T-helper 2 cell treated with Interferon-gamma antibody and Interleukin-4, amounts not matched to agents 5 μg/mL and 100 μg/mL, for 36 hours (primary cell): ENCODE results near the gene BRPF1.
A peak's percentile ranks its signal among the peaks of the same experiment; 100 is the strongest.
"Not testable (repeated sequence)": the region's sequence is repeated elsewhere in the genome, so short reads cannot be mapped to it uniquely, and the experiment has no call there.

Source experiments
- DNase-seq: peaks from one replicate; pipeline ENCODE4 v3.0.0; 2021; ENCODE audit warnings: low spot score
- H3K27ac Mint-ChIP-seq: one replicate; pipeline ENCODE4 v1.8.0; 2021; ENCODE audit warnings: mild to moderate bottlenecking, mixed read lengths
- H3K27me3 Mint-ChIP-seq: one replicate; pipeline ENCODE4 v1.8.0; 2021; ENCODE audit warnings: low read depth, mixed read lengths
- H3K36me3 Mint-ChIP-seq: one replicate; pipeline ENCODE4 v1.8.0; 2021; ENCODE audit warnings: low read depth, mixed read lengths
- H3K4me1 Mint-ChIP-seq: one replicate; pipeline ENCODE4 v1.8.0; 2021; ENCODE audit warnings: low read depth, mixed read lengths
- H3K4me3 Mint-ChIP-seq: one replicate; pipeline ENCODE4 v1.8.0; 2022; ENCODE audit warnings: mild to moderate bottlenecking, moderate library complexity, mixed read lengths
- H3K9me3 Mint-ChIP-seq: one replicate; pipeline ENCODE4 v1.8.0; 2021; ENCODE audit warnings: mixed read lengths

Gene BRPF1

DNA sequence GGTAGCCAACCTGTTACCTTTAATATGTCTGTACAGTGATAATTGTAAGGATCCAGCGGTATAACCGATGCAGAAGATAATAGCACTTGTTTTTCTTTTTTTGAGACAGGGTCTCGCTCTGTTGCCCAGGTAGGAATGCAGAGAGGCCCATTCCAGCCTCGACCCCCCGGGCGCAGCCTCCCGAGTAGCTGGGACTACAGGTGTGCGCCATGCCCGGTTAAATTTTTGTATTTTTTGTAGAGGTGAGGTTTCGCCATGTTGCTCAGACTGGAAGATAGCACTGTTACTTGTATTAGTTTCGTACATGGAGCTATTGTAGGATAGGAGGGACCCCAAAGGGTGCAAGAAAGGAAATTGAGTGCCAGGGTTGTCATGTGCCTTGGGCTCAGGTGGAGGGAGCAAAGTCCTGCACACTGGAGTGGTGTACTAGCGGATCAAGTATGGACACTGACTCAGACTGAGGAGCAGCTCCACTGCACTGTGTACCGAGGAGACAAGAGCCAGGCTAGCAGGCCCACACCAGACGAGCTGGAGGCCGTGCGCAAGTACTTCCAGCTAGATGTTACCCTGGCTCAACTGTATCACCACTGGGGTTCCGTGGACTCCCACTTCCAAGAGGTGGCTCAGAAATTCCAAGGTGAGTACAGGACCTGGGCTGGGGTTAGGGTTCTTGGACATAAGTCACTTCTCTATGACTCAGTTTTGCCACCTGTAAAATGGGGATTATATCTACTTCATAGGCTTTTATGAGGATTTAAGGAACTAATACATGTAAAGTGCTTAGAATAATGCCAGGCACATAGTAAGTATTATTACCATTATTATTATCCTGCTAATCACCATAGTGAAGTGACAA lies 19.2 kb downstream of the BRPF1 start:
- Mint-ChIP-seq H3K27me3 (no peaks in the 10 kb centered on the region), H3K4me3 (peak overlapping the region; percentile 86), H3K27ac (peak overlapping the region; percentile 89), H3K9me3 (no peaks in the 10 kb centered on the region), H3K4me1 (peaks cover 33% of the 10 kb centered on the region), H3K36me3 (peaks cover 47% of the 10 kb centered on the region)
- DNase-seq = no peak

DNA sequence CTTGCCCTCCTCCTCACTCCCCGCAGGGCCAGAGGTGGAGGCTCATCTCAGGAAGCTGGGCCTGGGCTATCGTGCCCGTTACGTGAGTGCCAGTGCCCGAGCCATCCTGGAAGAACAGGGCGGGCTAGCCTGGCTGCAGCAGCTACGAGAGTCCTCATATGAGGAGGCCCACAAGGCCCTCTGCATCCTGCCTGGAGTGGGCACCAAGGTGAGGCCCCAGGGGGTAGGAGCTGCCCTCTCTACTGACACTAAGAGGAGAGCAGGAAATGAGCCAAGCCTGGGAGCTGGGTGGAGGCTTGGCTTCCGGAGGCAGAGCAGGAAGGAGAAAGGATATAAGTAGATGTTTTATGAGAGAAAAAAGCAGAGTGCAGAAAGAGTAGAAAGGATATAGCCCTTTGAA lies 23.1 kb downstream of the BRPF1 start:
- DNase-seq = no peak
- peaks cover 25% of the 10 kb centered on the region for H3K4me1 Mint-ChIP-seq
- H3K27me3 Mint-ChIP-seq = no peaks in the 10 kb centered on the region
- H3K9me3 Mint-ChIP-seq = no peaks in the 10 kb centered on the region
- peaks cover 44% of the 10 kb centered on the region for H3K36me3 Mint-ChIP-seq
- H3K27ac Mint-ChIP-seq = peak overlapping the region; percentile 84
- H3K4me3 Mint-ChIP-seq = peak overlapping the region; percentile 69

DNA sequence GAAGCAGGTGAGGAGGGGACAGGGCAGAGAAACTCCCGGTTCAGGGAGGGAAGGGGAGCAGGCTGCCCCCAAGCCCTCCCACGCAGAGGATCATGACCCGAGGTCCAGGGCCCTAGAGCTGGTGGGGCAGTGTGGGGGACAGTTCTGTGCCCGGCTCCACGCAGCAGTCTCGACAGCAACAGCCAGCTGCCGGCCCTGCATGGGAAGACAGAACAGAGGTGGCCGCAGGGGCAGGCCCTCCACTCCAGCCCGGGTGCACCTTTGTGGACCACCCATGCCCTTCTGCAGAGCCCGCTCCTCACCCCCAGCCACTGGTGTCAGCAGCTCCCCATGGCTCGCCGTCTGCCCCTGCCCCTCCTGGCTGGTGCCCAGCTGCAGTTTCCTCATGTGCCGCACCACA lies 25.9 kb downstream of the BRPF1 start:
- no peak for DNase-seq
- no peak overlapping the region for H3K4me3 Mint-ChIP-seq
- H3K27me3 Mint-ChIP-seq = no peaks in the 10 kb centered on the region
- peaks cover 10% of the 10 kb centered on the region for H3K4me1 Mint-ChIP-seq
- no peaks in the 10 kb centered on the region for H3K9me3 Mint-ChIP-seq
- no peak overlapping the region for H3K27ac Mint-ChIP-seq
- H3K36me3 Mint-ChIP-seq = peaks cover 52% of the 10 kb centered on the region

DNA sequence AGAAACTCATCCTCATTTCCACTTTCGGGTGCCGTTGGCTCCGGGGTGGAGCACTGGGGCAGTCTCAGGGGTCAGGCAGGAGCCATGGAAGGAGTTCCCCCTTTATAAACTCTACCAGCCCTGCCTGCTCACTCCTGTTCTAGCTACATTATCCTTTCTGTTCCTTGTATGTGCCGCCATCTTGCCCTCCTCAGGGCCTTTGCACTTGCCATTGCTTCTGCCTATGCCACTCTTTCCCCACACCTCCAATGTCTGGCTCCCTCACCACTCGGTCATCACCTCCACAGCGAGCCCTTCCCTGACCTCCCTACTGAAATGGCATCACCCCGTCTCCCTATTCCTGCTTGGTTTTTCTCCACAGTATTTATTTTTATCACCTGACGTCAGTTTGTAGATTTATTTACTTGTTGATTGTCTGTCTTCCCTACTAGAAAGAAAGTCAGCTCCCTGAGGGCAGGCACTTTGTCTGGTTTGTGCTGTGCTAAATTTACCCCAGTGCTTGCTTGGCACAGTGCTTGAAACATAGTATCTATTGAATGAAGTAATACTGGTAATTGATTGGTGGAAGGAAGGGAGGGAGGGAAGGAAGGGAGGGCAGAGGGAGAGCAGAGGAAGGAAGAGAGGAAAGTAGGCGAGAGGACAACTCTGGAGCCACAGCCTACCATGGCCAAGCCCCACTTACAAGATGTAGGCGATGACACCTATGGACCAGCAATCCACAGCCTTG lies 29.4 kb downstream of the BRPF1 start:
- H3K27me3 Mint-ChIP-seq = no peaks in the 10 kb centered on the region
- H3K27ac Mint-ChIP-seq = no peak overlapping the region
- peaks cover 2% of the 10 kb centered on the region for H3K4me1 Mint-ChIP-seq
- no peaks in the 10 kb centered on the region for H3K9me3 Mint-ChIP-seq
- peaks cover 60% of the 10 kb centered on the region for H3K36me3 Mint-ChIP-seq
- DNase-seq = no peak
- H3K4me3 Mint-ChIP-seq = no peak overlapping the region

DNA sequence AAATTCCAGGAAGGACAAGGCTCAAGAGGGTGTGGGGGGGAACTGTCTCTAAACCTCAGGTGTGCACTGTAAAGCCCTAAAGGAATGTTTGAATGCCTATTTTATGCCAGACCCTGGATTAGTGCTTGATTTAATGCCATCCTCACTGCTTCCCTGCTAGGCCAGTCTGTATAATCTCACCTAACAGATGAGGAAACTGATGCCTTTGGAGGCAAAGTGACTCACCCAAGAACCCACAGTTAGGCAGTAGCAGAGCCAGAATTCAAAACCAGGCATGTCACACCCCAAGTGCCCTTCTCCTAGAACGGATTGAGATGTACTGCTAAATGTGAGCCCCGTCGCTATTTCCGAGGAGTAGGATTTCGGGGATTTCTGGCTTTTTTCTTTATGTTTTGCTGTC lies 30.4 kb downstream of the BRPF1 start:
- DNase-seq = no peak
- Mint-ChIP-seq H3K36me3 (peaks cover 58% of the 10 kb centered on the region), H3K27ac (no peak overlapping the region), H3K4me3 (no peak overlapping the region), H3K9me3 (no peaks in the 10 kb centered on the region), H3K4me1 (peaks cover 2% of the 10 kb centered on the region), H3K27me3 (no peaks in the 10 kb centered on the region)

DNA sequence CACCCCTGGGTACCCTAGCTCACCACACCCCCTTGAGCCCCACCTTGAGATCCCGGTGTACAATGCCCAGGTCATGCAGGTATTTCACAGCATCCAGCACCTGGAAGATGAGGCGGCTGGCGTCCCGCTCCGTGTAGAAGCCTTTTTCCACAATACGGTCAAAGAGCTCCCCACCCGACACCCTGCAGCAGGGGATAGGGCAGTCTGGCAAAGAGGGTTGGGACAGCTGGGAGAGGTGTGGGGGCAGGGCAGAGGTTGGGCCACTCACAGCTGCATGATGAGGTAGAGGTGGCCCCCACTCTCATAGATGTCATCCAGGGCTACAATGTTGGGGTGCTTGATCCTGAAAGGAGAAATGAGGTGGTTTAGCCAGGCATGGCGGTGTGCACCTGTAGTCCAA lies 31.3 kb downstream of the BRPF1 start:
- H3K27ac Mint-ChIP-seq = no peak overlapping the region
- no peak for DNase-seq
- peaks cover 56% of the 10 kb centered on the region for H3K36me3 Mint-ChIP-seq
- H3K4me1 Mint-ChIP-seq = peaks cover 7% of the 10 kb centered on the region
- H3K27me3 Mint-ChIP-seq = no peaks in the 10 kb centered on the region
- H3K9me3 Mint-ChIP-seq = no peaks in the 10 kb centered on the region
- no peak overlapping the region for H3K4me3 Mint-ChIP-seq

DNA sequence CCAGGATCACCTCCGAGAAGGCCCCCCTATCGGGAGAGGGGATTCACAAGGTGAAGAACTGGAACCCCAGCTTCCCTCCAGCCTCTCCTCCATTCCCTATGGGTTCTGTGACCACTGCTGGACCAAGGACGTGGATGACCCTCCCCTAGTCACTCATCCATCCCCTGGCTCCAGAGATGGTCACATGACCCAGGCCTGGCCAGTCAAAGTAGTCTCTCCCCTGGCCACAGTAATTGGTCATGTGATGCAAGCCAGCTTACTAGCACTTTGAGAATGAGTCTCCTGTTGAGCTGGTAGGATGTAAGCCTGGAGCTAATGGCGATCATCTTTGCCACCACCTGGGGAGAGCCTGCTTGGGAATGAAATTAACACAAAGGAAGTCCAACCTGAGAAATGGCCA lies 34.3 kb downstream of the BRPF1 start:
- Mint-ChIP-seq H3K36me3 (peaks cover 37% of the 10 kb centered on the region), H3K27ac (no peak overlapping the region), H3K4me3 (no peak overlapping the region), H3K27me3 (no peaks in the 10 kb centered on the region), H3K4me1 (peaks cover 22% of the 10 kb centered on the region), H3K9me3 (no peaks in the 10 kb centered on the region)
- no peak for DNase-seq

DNA sequence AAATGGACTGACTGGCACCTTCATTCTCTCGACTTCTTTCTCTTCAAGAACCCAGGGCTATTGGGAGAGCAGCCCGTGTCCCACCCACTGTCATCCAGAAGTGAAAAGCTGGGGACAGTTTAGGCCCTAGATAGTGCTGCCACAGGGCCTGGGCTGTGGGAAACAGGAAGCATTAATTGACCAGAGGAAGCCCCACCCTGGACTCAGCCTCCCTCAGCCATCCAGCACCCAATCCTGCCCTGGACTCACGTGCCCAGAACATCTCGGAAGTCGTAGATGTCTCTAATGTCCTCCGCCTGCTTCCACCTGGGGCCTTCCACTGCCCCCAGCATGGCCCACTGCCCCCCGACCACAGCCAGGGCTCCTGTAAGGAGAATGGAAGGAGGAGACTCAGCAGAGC lies 35.9 kb downstream of the BRPF1 start:
- H3K9me3 Mint-ChIP-seq = no peaks in the 10 kb centered on the region
- H3K4me1 Mint-ChIP-seq = peaks cover 22% of the 10 kb centered on the region
- H3K4me3 Mint-ChIP-seq = peak overlapping the region; percentile 82
- DNase-seq = no peak
- H3K36me3 Mint-ChIP-seq = peaks cover 26% of the 10 kb centered on the region
- no peaks in the 10 kb centered on the region for H3K27me3 Mint-ChIP-seq
- peak overlapping the region; percentile 13 for H3K27ac Mint-ChIP-seq

DNA sequence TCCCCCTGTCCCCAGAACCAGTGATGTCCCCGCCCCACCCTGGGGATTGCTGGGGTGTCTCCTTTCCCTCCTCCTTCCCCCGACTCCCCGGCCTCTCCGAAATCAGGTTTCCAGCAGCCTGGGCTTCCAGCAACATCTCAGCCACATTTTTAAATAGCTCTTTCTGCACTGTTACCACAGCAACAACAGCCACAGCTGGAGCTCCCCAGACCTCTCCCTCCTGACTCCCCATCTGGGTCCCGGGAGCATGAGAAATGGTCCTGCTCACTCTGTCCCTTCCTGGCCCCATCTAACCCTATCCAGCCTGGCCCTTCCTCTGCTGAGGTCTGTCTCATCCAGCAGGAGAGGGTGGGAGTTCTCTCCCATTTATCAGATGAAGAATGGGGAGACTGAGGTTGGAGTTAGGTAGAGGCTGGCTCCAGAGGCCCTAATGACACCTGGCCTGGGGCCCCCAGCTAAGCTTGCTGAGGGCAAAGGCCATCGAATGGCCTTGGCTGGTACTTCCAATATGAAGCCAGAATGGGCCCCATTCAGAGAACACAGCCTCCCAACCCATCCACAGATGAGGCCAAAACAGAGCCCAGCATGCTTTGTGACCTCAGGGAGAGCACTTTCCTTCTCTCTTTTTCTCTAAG lies 36.7 kb downstream of the BRPF1 start:
- Mint-ChIP-seq H3K27me3 (no peaks in the 10 kb centered on the region), H3K27ac (peak overlapping the region; percentile 58), H3K9me3 (no peaks in the 10 kb centered on the region), H3K36me3 (peaks cover 20% of the 10 kb centered on the region), H3K4me1 (peaks cover 22% of the 10 kb centered on the region), H3K4me3 (peak overlapping the region; percentile 82)
- DNase-seq = no peak

DNA sequence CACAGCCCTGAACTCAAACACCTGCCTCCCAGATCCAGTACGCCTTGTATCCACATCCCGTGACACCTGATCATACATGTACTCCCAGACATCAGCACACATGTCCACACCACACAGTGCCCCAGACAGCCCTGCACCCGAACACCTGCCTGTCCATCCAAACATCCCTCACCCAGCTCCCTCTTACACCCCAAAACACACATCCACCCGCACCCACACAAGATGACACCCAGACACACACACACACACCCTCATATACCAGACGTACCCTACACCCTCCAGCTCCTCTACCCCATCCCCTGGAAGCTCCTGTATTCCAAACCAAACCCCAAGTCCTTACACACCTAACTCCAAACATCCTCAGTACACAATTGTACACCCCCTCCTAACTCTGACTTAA lies 37.5 kb downstream of the BRPF1 start:
- DNase-seq = no peak
- Mint-ChIP-seq H3K9me3 (no peaks in the 10 kb centered on the region), H3K4me1 (peaks cover 22% of the 10 kb centered on the region), H3K36me3 (peaks cover 20% of the 10 kb centered on the region), H3K27me3 (no peaks in the 10 kb centered on the region), H3K4me3 (peak overlapping the region; percentile 82), H3K27ac (peak overlapping the region; percentile 71)

DNA sequence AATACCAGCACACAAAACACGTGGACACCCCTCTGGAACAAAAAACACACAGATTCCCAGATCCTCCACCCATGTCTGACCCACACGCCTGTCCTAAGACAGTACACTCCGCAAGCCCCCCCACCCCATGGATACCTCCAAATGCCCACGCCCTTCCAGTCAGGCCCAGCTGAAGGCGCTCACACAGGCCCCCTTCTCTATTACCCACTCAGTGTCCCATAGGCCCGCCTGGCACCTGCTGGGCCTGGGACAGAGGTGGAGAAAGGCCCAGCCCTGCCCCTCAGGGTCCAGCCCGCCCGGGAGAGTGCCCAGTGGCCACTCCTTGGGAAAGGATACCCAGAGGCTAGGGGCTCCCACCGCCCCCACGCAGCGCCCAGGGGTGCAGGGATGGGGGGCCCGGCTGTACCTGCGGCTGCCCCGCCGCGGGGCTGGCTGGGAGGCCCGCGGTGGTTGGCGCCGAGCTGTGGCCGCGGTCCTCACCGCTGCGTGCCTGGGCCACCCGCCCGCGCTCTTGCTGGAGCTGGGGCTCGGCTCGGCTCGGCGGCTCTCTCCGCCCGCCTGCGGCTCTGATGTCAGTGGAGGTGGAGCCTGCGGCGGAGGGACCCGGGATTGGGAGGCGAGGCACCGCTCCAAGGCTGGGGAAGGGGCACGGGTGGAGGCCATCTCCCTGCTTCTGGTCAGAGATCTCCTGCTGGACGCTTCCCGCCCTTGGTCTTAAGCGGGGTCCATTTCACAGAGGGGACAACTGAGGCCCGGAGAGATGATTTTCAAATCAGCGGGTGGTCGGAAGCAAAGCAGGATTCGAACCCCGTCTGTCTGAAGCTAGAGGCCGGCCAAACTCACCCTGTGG lies 38.1 kb downstream of the BRPF1 start, which contains the start of gene CAMK1:
Gene CAMK1 (minus strand): TSS at position 522 of the 850 bp plus-strand sequence. CDS start 2,198 bp downstream, outside the sequence.
- peak; percentile 79 for DNase-seq
- Mint-ChIP-seq H3K36me3 (peaks cover 20% of the 10 kb centered on the region), H3K4me1 (peaks cover 22% of the 10 kb centered on the region), H3K27me3 (no peaks in the 10 kb centered on the region), H3K9me3 (no peaks in the 10 kb centered on the region), H3K27ac (peak within 1 kb of the TSS; percentile 85), H3K4me3 (peak within 1 kb of the TSS; percentile 83)

DNA sequence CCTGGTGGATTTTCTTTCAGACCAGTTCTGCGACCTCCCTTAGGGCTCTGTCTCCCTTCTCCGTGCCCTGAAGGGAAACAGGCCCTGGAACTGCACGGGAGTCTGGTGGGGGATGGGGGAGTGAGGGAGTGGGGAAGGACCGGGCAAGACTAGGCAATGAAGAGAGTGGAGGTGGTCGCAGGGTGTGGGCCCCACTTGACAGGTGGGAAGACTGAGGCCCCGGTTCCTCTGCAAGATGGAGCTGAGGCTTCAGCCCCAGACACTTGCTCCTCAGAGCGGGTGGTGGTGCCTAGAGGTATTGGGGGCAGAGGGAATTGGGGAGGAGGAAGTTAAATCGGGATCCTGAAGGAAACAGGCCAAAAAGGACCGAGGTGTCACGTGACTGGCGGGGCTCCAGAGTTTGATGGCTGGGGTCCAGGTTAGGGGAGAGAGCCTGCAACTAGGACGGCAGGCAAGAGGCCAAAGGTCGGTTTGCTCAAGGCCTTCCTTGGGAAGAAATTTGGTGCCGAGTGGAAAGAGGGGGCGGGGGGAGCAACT lies 38.8 kb downstream of the BRPF1 start:
- H3K4me3 Mint-ChIP-seq = peak overlapping the region; percentile 83
- no peak for DNase-seq
- H3K27me3 Mint-ChIP-seq = no peaks in the 10 kb centered on the region
- peak overlapping the region; percentile 85 for H3K27ac Mint-ChIP-seq
- H3K9me3 Mint-ChIP-seq = no peaks in the 10 kb centered on the region
- H3K36me3 Mint-ChIP-seq = peaks cover 16% of the 10 kb centered on the region
- peaks cover 21% of the 10 kb centered on the region for H3K4me1 Mint-ChIP-seq

DNA sequence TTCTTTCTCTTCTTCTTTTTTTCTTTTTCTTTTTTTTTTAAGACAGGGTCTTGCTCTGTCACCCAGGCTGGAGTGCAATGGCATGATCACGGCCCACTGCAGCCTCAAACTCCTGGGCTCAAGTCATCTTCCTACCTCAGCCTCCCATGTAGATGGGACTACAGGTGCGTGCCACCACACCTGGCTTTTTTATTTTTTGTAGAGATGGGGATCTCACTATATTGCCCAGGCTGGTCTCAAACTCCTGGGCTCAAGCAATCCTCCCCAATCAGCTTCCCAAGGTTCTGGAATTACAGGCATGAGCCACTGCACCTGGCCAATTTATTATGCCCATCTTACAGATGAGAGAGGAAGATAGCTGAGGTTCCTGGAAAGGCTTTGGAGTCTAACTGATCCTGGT lies 39.5 kb downstream of the BRPF1 start:
- Mint-ChIP-seq H3K27ac (peak overlapping the region; percentile 85), H3K4me1 (peaks cover 24% of the 10 kb centered on the region), H3K36me3 (peaks cover 11% of the 10 kb centered on the region), H3K4me3 (peak overlapping the region; percentile 83)
- DNase-seq, H3K9me3 Mint-ChIP-seq, H3K27me3 Mint-ChIP-seq: not testable (repeated sequence)
